Measurements from ENCODE around the gene TRIM67. TPM values are rescaled to one million over a fixed set of nuclear protein-coding genes. Genes with fewer than 3 reads are reported as not detected.

The TRIM67 gene
- total and polyA plus RNA-seq, 8 donors = 0.06 to 1.5 (median 0.77) TPM; not detected in 1

DNA sequence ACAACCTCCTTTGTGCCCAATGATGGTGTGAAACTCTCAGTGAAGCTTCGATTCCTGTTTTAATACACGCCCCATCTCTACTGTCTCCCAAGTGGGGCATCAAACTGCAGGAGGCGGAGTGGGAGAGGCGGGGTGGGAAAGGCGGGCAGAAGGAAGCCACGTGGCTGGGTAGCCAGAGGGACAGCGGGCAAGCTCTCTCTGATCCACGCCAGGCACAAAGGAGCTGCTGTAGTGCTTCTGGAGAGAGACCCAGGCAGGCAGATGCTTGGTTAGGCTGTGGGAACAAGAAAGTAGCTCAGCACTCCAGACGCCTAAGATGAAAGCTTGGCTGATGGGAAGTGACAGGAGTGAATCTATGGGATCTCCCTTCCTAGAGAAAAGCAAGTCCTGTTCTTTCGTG lies 25.7 kb downstream of the TRIM67 start:
- DNase-seq = no peak
- intact Hi-C loops (cut with DNase I) = no loop called here
- TF ChIP-seq, protein P1, sequence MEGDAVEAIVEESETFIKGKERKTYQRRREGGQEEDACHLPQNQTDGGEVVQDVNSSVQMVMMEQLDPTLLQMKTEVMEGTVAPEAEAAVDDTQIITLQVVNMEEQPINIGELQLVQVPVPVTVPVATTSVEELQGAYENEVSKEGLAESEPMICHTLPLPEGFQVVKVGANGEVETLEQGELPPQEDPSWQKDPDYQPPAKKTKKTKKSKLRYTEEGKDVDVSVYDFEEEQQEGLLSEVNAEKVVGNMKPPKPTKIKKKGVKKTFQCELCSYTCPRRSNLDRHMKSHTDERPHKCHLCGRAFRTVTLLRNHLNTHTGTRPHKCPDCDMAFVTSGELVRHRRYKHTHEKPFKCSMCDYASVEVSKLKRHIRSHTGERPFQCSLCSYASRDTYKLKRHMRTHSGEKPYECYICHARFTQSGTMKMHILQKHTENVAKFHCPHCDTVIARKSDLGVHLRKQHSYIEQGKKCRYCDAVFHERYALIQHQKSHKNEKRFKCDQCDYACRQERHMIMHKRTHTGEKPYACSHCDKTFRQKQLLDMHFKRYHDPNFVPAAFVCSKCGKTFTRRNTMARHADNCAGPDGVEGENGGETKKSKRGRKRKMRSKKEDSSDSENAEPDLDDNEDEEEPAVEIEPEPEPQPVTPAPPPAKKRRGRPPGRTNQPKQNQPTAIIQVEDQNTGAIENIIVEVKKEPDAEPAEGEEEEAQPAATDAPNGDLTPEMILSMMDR (IDR thresholded peaks at IDR 0.05) = no peak
- Histone ChIP-seq H3K4me3 (no peak overlapping the region), H3K27ac (no peak overlapping the region), H3K27me3 (peaks cover 0 to 48% of the 10 kb centered on the region in 2 donors), H3K36me3 (no peaks in the 10 kb centered on the region), H3K9me3 (peaks cover 0 to 4% of the 10 kb centered on the region in 2 donors), H3K4me1 (peaks cover under 1 to 2% of the 10 kb centered on the region in 2 donors)
- no peak for ATAC-seq

DNA sequence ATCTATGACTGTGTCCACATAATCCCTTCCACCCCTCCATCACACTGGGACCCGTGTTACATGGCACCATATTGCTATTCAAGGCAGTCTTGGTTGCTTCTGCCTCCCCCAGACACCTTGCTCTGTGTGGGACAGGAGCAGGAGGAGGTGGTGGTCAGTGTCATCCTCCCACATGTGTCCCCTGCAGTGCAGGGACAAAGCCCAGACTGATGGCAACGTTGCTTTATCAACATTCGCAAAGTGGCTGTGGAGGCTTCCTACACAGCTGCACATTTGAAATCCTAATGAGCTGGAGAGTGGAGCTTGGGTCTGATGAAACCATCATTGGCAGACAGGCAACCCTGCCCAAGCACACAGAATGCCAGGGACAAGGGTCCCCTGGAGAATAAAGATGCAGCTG lies 26.2 kb downstream of the TRIM67 start:
- intact Hi-C loops (cut with DNase I) = no loop called here
- no peak overlapping the region for H3K27ac ChIP-seq
- no peaks in the 10 kb centered on the region for H3K36me3 ChIP-seq
- peaks cover 0 to 4% of the 10 kb centered on the region in 2 donors for H3K9me3 ChIP-seq
- no peak for DNase-seq
- TF ChIP-seq, protein P1 (IDR thresholded peaks at IDR 0.05) = no peak
- H3K4me3 ChIP-seq = no peak overlapping the region
- no peak for ATAC-seq
- H3K27me3 ChIP-seq = peaks cover 0 to 43% of the 10 kb centered on the region in 2 donors
- H3K4me1 ChIP-seq = peaks cover 5 to 7% of the 10 kb centered on the region in 2 donors

DNA sequence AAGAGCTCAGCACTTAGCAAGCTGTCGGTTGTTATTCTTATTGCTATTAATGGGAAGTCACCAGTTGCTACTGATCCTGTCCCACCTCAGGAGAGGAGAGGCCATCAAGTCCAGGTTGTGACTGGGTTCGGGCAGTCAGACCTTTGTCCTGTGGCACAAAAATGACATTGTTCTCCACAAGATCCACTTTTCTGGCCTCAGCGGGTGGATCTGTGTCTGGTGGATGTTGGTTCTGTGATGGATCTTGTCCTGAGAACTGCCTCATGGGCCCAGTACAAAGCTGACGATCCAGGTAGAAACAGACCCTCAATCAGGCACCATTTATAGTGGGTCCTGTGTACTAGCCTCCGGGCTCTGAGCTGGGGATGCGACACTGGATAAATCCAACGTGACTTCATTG lies 26.9 kb downstream of the TRIM67 start:
- Histone ChIP-seq H3K27me3 (peaks cover 0 to 38% of the 10 kb centered on the region in 2 donors), H3K4me3 (no peak overlapping the region), H3K36me3 (no peaks in the 10 kb centered on the region), H3K4me1 (peaks cover 6 to 8% of the 10 kb centered on the region in 2 donors), H3K9me3 (peaks cover 0 to 4% of the 10 kb centered on the region in 2 donors), H3K27ac (no peak overlapping the region)
- intact Hi-C loops (cut with DNase I) = no loop called here
- TF ChIP-seq, protein P1 (IDR thresholded peaks at IDR 0.05) = no peak
- DNase-seq (no peak), ATAC-seq (no peak)

DNA sequence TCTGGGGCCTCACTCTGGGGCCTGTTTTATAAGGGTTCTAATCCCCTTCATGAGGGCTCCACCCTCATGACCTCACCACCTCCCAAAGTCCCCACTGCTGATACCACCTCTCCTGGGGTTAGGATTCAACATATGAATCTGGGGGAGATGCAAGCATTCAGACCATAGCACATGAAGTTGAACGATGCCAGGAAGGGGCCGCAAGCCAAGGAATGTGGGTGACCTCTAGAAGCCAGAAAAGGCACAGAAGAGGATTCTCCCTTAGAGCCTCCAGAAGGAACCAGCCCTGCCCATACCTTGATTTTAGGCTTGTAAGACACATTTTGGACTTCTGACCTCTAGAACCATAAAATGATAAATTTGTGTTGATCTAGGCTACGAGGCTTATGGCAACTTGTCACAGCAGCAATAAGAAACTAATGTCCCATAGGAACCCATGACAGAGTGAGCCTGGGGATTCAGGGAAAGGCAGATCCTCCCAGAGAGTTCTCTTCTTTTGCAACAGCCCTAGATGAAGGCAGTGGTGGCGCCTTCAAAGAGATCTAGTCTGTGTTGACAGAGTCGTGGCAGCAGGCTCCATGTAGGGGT lies 27.9 kb downstream of the TRIM67 start:
- H3K27ac ChIP-seq = no peak overlapping the region
- TF ChIP-seq, protein P1 (IDR thresholded peaks at IDR 0.05) = no peak
- H3K4me3 ChIP-seq = no peak overlapping the region
- H3K27me3 ChIP-seq = peaks cover 0 to 34% of the 10 kb centered on the region in 2 donors
- H3K36me3 ChIP-seq = no peaks in the 10 kb centered on the region
- no peak for DNase-seq
- H3K9me3 ChIP-seq = peaks cover 0 to 4% of the 10 kb centered on the region in 2 donors
- peaks cover 6 to 8% of the 10 kb centered on the region in 2 donors for H3K4me1 ChIP-seq
- intact Hi-C loops (cut with DNase I) = no loop called here
- ATAC-seq = no peak

DNA sequence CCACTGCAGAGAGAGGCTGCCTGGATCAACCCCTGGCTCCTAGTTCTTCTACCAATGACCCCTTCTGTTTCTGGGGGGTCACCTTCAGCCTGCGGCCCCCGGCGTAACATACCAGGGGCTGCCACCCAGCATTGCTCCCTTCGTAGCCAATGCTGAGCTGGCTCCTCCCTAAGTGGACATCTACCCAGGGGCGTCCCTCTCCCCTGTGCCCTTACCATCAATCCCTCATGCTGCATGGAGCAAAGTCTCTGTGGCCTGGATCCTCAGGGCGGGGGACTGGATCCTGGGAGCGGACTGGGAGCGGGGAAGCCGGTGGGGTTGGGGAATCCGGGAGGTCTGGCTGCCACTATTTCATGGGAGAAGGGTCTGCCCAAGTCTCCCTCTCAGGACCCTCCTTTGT lies 28.6 kb downstream of the TRIM67 start:
- Histone ChIP-seq H3K27ac (no peak overlapping the region), H3K4me3 (no peak overlapping the region), H3K4me1 (peaks cover 6 to 8% of the 10 kb centered on the region in 2 donors), H3K27me3 (peaks cover 0 to 29% of the 10 kb centered on the region in 2 donors), H3K9me3 (peaks cover 0 to 4% of the 10 kb centered on the region in 2 donors), H3K36me3 (no peaks in the 10 kb centered on the region)
- ATAC-seq (no peak), DNase-seq (no peak)
- TF ChIP-seq, protein P1 (IDR thresholded peaks at IDR 0.05) = no peak
- intact Hi-C loops (cut with DNase I) = no loop called here
